RWPE2 (cell line): ENCODE measurements around the gene MIER1.
"Not testable (repeated sequence)": the region's sequence is repeated elsewhere in the genome, so short reads cannot be mapped to it uniquely, and the experiment has no call there.

Source experiments
- ATAC-seq: fragments of 200-7000 bp; cut with Tn5 transposase; 3 replicates; pipeline ENCODE4 v1.9.1; 2021; ENCODE audit warnings: low read depth
- DNase-seq: peaks from one replicate; pipeline ENCODE4 v3.0.0-alpha.2; 2020; ENCODE audit warnings: low spot score
- H3K27ac ChIP-seq: fragments of 450-650 bp; 2 replicates; pipeline ENCODE4 v1.5.1; 2017; ENCODE audit warnings: mild to moderate bottlenecking; ENCODE audit not compliant: poor library complexity, severe bottlenecking
- H3K27me3 ChIP-seq: fragments of 250-450 bp; sonication (Bioruptor Pico); 2 replicates; pipeline ENCODE4 v1.5.1; 2021; ENCODE audit warnings: mild to moderate bottlenecking, moderate library complexity; ENCODE audit not compliant: insufficient read depth, poor library complexity, severe bottlenecking
- H3K36me3 ChIP-seq: fragments of 250-450 bp; sonication (Bioruptor Pico); 2 replicates; pipeline ENCODE4 v1.5.1; 2020; ENCODE audit warnings: low read depth, mild to moderate bottlenecking, moderate library complexity
- H3K4me1 ChIP-seq: fragments of 250-450 bp; sonication (Bioruptor Pico); 2 replicates; pipeline ENCODE4 v1.5.1; 2021; ENCODE audit warnings: mild to moderate bottlenecking, moderate library complexity; ENCODE audit not compliant: insufficient read depth, poor library complexity, severe bottlenecking
- H3K4me3 ChIP-seq: fragments of 250-450 bp; sonication (Bioruptor Pico); 2 replicates; pipeline ENCODE4 v1.5.1; 2021; ENCODE audit warnings: mild to moderate bottlenecking, moderate library complexity; ENCODE audit not compliant: severe bottlenecking
- H3K9me3 ChIP-seq: fragments of 250-450 bp; sonication (Bioruptor Pico); 2 replicates; pipeline ENCODE4 v1.5.1; 2021; ENCODE audit warnings: mild to moderate bottlenecking, moderate library complexity; ENCODE audit not compliant: severe bottlenecking
- CTCF ChIP-seq: fragments of 450-650 bp; IDR thresholded peaks from one replicate; pipeline ENCODE4 v1.5.1; 2017; ENCODE audit warnings: mild to moderate bottlenecking, moderate library complexity; ENCODE audit not compliant: poor library complexity, severe bottlenecking

The MIER1 gene

GRCh38 chr1:66924756-66925557, at the start of gene MIER1, which contains the start of gene DNAI4:
Gene MIER1, plus strand, starts transcription at chr1:66924990. Its CDS starts 39 bp downstream, at chr1:66925029.
Gene DNAI4, minus strand, starts transcription at chr1:66924856. Its CDS starts 25 bp downstream, at chr1:66924831.
- Histone ChIP-seq H3K36me3 (no peaks in the 10 kb centered on the region), H3K9me3 (no peaks in the 10 kb centered on the region), H3K4me1 (peaks cover 39% of the 10 kb centered on the region), H3K4me3 (peak within 1 kb of the TSS; percentile 62), H3K27ac (peak within 1 kb of the TSS; percentile 77), H3K27me3 (no peaks in the 10 kb centered on the region)
- peak; percentile 19 for TF ChIP-seq CTCF
- ATAC-seq (peak; percentile 91), DNase-seq (peak; percentile 99)

GRCh38 chr1:66876664-66877063, 48.1 kb upstream of the MIER1 start:
- no peaks in the 10 kb centered on the region for H3K27me3 ChIP-seq
- no peaks in the 10 kb centered on the region for H3K36me3 ChIP-seq
- no peaks in the 10 kb centered on the region for H3K4me1 ChIP-seq
- H3K9me3 ChIP-seq = no peaks in the 10 kb centered on the region
- no peak for ATAC-seq
- H3K4me3 ChIP-seq = no peak overlapping the region
- no peak for TF ChIP-seq CTCF
- no peak for DNase-seq
- no peak overlapping the region for H3K27ac ChIP-seq

GRCh38 chr1:66889030-66889429, 35.8 kb upstream of the MIER1 start:
- Histone ChIP-seq H3K27me3 (no peaks in the 10 kb centered on the region), H3K4me3 (no peak overlapping the region), H3K4me1 (no peaks in the 10 kb centered on the region), H3K27ac (no peak overlapping the region), H3K9me3 (no peaks in the 10 kb centered on the region), H3K36me3 (no peaks in the 10 kb centered on the region)
- ATAC-seq (no peak), DNase-seq (no peak)
- no peak for TF ChIP-seq CTCF

- H3K36me3 ChIP-seq = no peaks in the 10 kb centered on the region
- H3K27ac ChIP-seq = no peak overlapping the region
- DNase-seq (no peak), ATAC-seq (no peak)
- H3K9me3 ChIP-seq = no peaks in the 10 kb centered on the region
- no peaks in the 10 kb centered on the region for H3K4me1 ChIP-seq
- H3K4me3 ChIP-seq = no peak overlapping the region
- H3K27me3 ChIP-seq = no peaks in the 10 kb centered on the region
- no peak for TF ChIP-seq CTCF
Measured at GRCh38 chr1:66890621-66891020, 34.2 kb upstream of the MIER1 start.

- no peaks in the 10 kb centered on the region for H3K4me1 ChIP-seq
Measured at GRCh38 chr1:66893712-66894111, 31.1 kb upstream of the MIER1 start.

GRCh38 chr1:66915203-66915602, 9.6 kb upstream of the MIER1 start:
- not testable (repeated sequence) for H3K9me3 ChIP-seq, DNase-seq, H3K4me3 ChIP-seq, H3K36me3 ChIP-seq, ATAC-seq, H3K27ac ChIP-seq, H3K4me1 ChIP-seq, H3K27me3 ChIP-seq

More at GRCh38 chr1:66893712-66894111, 31.1 kb upstream of the MIER1 start:
- DNase-seq (no peak), ATAC-seq (no peak)
- no peak overlapping the region for H3K27ac ChIP-seq
- TF ChIP-seq CTCF = no peak
- H3K4me3 ChIP-seq = no peak overlapping the region
- H3K9me3 ChIP-seq = no peaks in the 10 kb centered on the region
- H3K27me3 ChIP-seq = no peaks in the 10 kb centered on the region
- no peaks in the 10 kb centered on the region for H3K36me3 ChIP-seq
